PC-3 (cell line): ENCODE measurements around the gene CYP11A1. TPM values are rescaled to one million over a fixed set of nuclear protein-coding genes. Genes with fewer than 3 reads are reported as not detected.
A peak's percentile ranks its signal among the peaks of the same experiment; 100 is the strongest.

ENCODE experiments used
- ATAC-seq: fragments of 200-7000 bp; cut with Tn5 transposase; 2 replicates; pipeline ENCODE4 v1.9.1; 2020; ENCODE audit warnings: mild to moderate bottlenecking, moderate library complexity
- BruUV-seq: library from RNA; stranded (reverse); fragments of 400-500 nt; replicated peaks from 2 replicates; lab custom pipeline; 2021; lab: Mats Ljungman, UMichigan
- CTCF ChIA-PET: fragments of 300-600 bp; sonication (Branson Sonifier 250); formaldehyde crosslinking; loops from one replicate; lab custom pipeline; 2022; ENCODE audit warnings: antibody characterized with exemption; lab: Charles Lee
- POLR2A ChIA-PET: fragments of 300-600 bp; sonication (Branson Sonifier 250); formaldehyde crosslinking; loops from one replicate; lab custom pipeline; 2022; ENCODE audit warnings: antibody characterized with exemption; ENCODE audit not compliant: unreplicated experiment; lab: Charles Lee
- DNase-seq: peaks from one replicate; pipeline ENCODE4 v3.0.0-alpha.2; 2015
- H2AFZ ChIP-seq: fragments of 300-600 bp; sonication (generic); 2 replicates; pipeline ENCODE4 v1.6.0; 2016; ENCODE audit warnings: antibody characterized with exemption, low read length
- H3F3A ChIP-seq: fragments of 300-600 bp; sonication (generic); one replicate; pipeline ENCODE4 v1.6.0; 2017; ENCODE audit warnings: antibody characterized with exemption, low read length, control low read depth, mild to moderate bottlenecking; ENCODE audit not compliant: unreplicated experiment
- H3K27ac ChIP-seq: fragments of 300-600 bp; sonication (generic); 2 replicates; pipeline ENCODE4 v1.5.1; 2016; ENCODE audit warnings: mild to moderate bottlenecking, low read length
- H3K27me3 ChIP-seq: fragments of 300-600 bp; sonication (generic); 2 replicates; pipeline ENCODE4 v1.6.1; 2016; ENCODE audit warnings: low read length, mixed read lengths
- H3K36me3 ChIP-seq: fragments of 300-600 bp; sonication (generic); 2 replicates; pipeline ENCODE4 v1.6.1; 2016; ENCODE audit warnings: low read depth, mixed run types, low read length, mixed read lengths
- H3K4me1 ChIP-seq: fragments of 300-600 bp; sonication (generic); 2 replicates; pipeline ENCODE4 v1.5.1; 2016; ENCODE audit warnings: low read length; ENCODE audit not compliant: insufficient read depth
- H3K4me2 ChIP-seq: fragments of 300-600 bp; sonication (generic); 2 replicates; pipeline ENCODE4 v1.6.0; 2016; ENCODE audit warnings: low read length
- H3K4me3 ChIP-seq: fragments of 300-600 bp; sonication (generic); 2 replicates; pipeline ENCODE4 v1.5.1; 2016; ENCODE audit warnings: mild to moderate bottlenecking, low read length, mixed read lengths
- H3K79me2 ChIP-seq: fragments of 300-600 bp; sonication (generic); 2 replicates; pipeline ENCODE4 v1.6.1; 2017; ENCODE audit warnings: low read length, mixed read lengths
- H3K9ac ChIP-seq: fragments of 300-600 bp; sonication (generic); 2 replicates; pipeline ENCODE4 v1.6.0; 2016; ENCODE audit warnings: mild to moderate bottlenecking, low read length
- H3K9me2 ChIP-seq: fragments of 300-600 bp; sonication (generic); replicated peaks from 2 replicates; pipeline ENCODE4 v1.6.1; 2016; ENCODE audit warnings: mixed run types, low read length, mixed read lengths
- H3K9me3 ChIP-seq: fragments of 300-600 bp; sonication (generic); 2 replicates; pipeline ENCODE4 v1.6.1; 2016; ENCODE audit warnings: low read length, mixed read lengths
- H4K20me1 ChIP-seq: fragments of 300-600 bp; sonication (generic); 2 replicates; pipeline ENCODE4 v1.6.1; 2016; ENCODE audit warnings: low read length, mixed read lengths
- EZH2 ChIP-seq: fragments of 300-600 bp; sonication (generic); IDR thresholded peaks from one replicate; pipeline ENCODE4 v1.6.1; 2017; ENCODE audit warnings: antibody characterized with exemption, mild to moderate bottlenecking, low read length; ENCODE audit not compliant: unreplicated experiment
- EZH2phosphoT487 ChIP-seq: fragments of 300-600 bp; sonication (generic); IDR thresholded peaks from 2 replicates; pipeline ENCODE4 v1.6.1; 2018; ENCODE audit warnings: mild to moderate bottlenecking, antibody characterized with exemption, low read length, borderline replicate concordance
- intact Hi-C: fragments of 100-400 bp; cut with micrococcal nuclease; formaldehyde crosslinking; loops from 2 replicates; pipeline ENCODE4 v1.9.0; 2023
- total RNA-seq: library from RNA; depleted of rRNA; stranded (reverse); fragments of >200 nt; gene quantifications from 2 replicates; pipeline ENCODE4 v1.2.3, GENCODE V29; 2014
- TF ChIP-seq, protein P1 (sequence below): fragments of 300-600 bp; sonication (generic); conservative IDR thresholded peaks from 2 replicates; pipeline ENCODE4 v1.5.1; 2017; ENCODE audit warnings: antibody characterized with exemption, low read depth, mild to moderate bottlenecking, low read length

CYP11A1 gene
- total RNA-seq, 1 experiment from 2014 or later = 0.18 TPM

DNA sequence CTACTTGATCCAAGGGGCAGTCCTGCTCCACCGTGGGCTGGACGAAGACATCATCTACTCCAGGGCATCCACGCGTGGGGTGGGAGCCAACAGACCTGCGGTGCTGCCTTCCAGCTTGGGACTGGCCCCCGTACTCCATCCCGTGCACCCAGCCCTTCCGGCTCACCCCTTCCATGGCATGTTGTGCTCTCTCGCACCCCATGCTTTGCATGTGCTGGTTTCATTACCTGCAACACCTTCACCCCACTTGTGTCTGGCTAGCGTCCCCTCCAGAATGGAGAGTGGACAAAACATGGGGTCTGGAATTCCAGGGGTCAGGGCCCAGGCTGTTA, 36.1 kb upstream of the CYP11A1 start:
- Histone ChIP-seq H3K4me1 (peaks cover 56% of the 10 kb centered on the region), H2AFZ (no peak overlapping the region), H3K79me2 (peaks cover 6% of the 10 kb centered on the region), H3F3A (peaks cover 10% of the 10 kb centered on the region), H3K9ac (no peak overlapping the region), H3K9me3 (no peaks in the 10 kb centered on the region), H3K4me3 (no peak overlapping the region), H4K20me1 (no peaks in the 10 kb centered on the region), H3K27me3 (no peaks in the 10 kb centered on the region), H3K27ac (no peak overlapping the region), H3K4me2 (no peak overlapping the region), H3K36me3 (no peaks in the 10 kb centered on the region), H3K9me2 (no peaks in the 10 kb centered on the region)
- ChIA-PET POLR2A (no interaction called here), CTCF (no interaction called here)
- ATAC-seq = no peak
- DNase-seq = no peak
- intact Hi-C loops = no loop called here
- TF ChIP-seq EZH2phosphoT487 = no peak
- TF ChIP-seq, protein P1, sequence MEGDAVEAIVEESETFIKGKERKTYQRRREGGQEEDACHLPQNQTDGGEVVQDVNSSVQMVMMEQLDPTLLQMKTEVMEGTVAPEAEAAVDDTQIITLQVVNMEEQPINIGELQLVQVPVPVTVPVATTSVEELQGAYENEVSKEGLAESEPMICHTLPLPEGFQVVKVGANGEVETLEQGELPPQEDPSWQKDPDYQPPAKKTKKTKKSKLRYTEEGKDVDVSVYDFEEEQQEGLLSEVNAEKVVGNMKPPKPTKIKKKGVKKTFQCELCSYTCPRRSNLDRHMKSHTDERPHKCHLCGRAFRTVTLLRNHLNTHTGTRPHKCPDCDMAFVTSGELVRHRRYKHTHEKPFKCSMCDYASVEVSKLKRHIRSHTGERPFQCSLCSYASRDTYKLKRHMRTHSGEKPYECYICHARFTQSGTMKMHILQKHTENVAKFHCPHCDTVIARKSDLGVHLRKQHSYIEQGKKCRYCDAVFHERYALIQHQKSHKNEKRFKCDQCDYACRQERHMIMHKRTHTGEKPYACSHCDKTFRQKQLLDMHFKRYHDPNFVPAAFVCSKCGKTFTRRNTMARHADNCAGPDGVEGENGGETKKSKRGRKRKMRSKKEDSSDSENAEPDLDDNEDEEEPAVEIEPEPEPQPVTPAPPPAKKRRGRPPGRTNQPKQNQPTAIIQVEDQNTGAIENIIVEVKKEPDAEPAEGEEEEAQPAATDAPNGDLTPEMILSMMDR = no peak
- BruUV-seq = no TSS peak

GRCh38 chr15:74402873-74403587, 35.6 kb upstream of the CYP11A1 start:
- no TSS peak for BruUV-seq
- TF ChIP-seq EZH2 (no peak), EZH2phosphoT487 (no peak)
- TF ChIP-seq, protein P1 = no peak
- DNase-seq = no peak
- Histone ChIP-seq H3K36me3 (no peaks in the 10 kb centered on the region), H3K27ac (no peak overlapping the region), H3F3A (peaks cover 10% of the 10 kb centered on the region), H3K79me2 (peaks cover 6% of the 10 kb centered on the region), H2AFZ (no peak overlapping the region), H3K9me3 (no peaks in the 10 kb centered on the region), H3K4me2 (no peak overlapping the region), H4K20me1 (no peaks in the 10 kb centered on the region), H3K27me3 (no peaks in the 10 kb centered on the region), H3K9ac (no peak overlapping the region), H3K9me2 (no peaks in the 10 kb centered on the region), H3K4me1 (peaks cover 56% of the 10 kb centered on the region), H3K4me3 (no peak overlapping the region)
- intact Hi-C loops = no loop called here
- POLR2A ChIA-PET = no interaction called here
- ATAC-seq = no peak
- CTCF ChIA-PET = no interaction called here

GRCh38 chr15:74402337-74402841, 34.9 kb upstream of the CYP11A1 start:
- TF ChIP-seq EZH2 = no peak
- TF ChIP-seq, protein P1 = no peak
- TF ChIP-seq EZH2phosphoT487 = no peak
- intact Hi-C loops = no loop called here
- no peak for ATAC-seq
- H3K4me2 ChIP-seq = no peak overlapping the region
- peaks cover 6% of the 10 kb centered on the region for H3F3A ChIP-seq
- H3K79me2 ChIP-seq = peaks cover 6% of the 10 kb centered on the region
- H3K27ac ChIP-seq = peak overlapping the region; percentile 100
- H3K9ac ChIP-seq = no peak overlapping the region
- POLR2A ChIA-PET = no interaction called here
- CTCF ChIA-PET = no interaction called here
- no TSS peak for BruUV-seq
- no peaks in the 10 kb centered on the region for H3K36me3 ChIP-seq
- no peaks in the 10 kb centered on the region for H3K27me3 ChIP-seq
- no peak overlapping the region for H2AFZ ChIP-seq
- no peaks in the 10 kb centered on the region for H3K9me3 ChIP-seq
- H4K20me1 ChIP-seq = no peaks in the 10 kb centered on the region
- no peaks in the 10 kb centered on the region for H3K9me2 ChIP-seq
- no peak overlapping the region for H3K4me3 ChIP-seq
- H3K4me1 ChIP-seq = peaks cover 56% of the 10 kb centered on the region
- no peak for DNase-seq
